WTC11 (cell line): ENCODE measurements around the gene GSX1.
"Not testable (repeated sequence)": the region's sequence is repeated elsewhere in the genome, so short reads cannot be mapped to it uniquely, and the experiment has no call there.

ENCODE experiments used
- AFF4 ChIP-seq: sonication (generic); formaldehyde crosslinking; IDR thresholded peaks from 2 replicates; pipeline ENCODE4 v1.8.1; 2023; ENCODE audit warnings: mild to moderate bottlenecking, missing genetic modification reagents, borderline replicate concordance
- ATF1 ChIP-seq: sonication (generic); formaldehyde crosslinking; IDR thresholded peaks from 2 replicates; pipeline ENCODE4 v1.8.1; 2023; ENCODE audit warnings: mild to moderate bottlenecking, moderate library complexity, missing genetic modification reagents
- CTCF ChIP-seq: fragments of 200-600 bp; IDR thresholded peaks from 2 replicates; pipeline ENCODE4 v1.8.0; 2022; ENCODE audit warnings: antibody characterized with exemption
- E2F1 ChIP-seq: sonication (generic); formaldehyde crosslinking; IDR thresholded peaks from 2 replicates; pipeline ENCODE4 v1.8.0; 2022; ENCODE audit warnings: mild to moderate bottlenecking, missing genetic modification reagents
- ETV6 ChIP-seq: sonication (generic); formaldehyde crosslinking; IDR thresholded peaks from 2 replicates; pipeline ENCODE4 v1.8.1; 2022; ENCODE audit warnings: mild to moderate bottlenecking, missing genetic modification reagents
- JUN ChIP-seq: sonication (generic); formaldehyde crosslinking; IDR thresholded peaks from 2 replicates; pipeline ENCODE4 v1.8.0; 2023; ENCODE audit warnings: mild to moderate bottlenecking, missing genetic modification reagents
- OVOL2 ChIP-seq: fragments of 250-450 bp; sonication (Bioruptor Pico); IDR thresholded peaks from 2 replicates; pipeline ENCODE4 v1.9.0; 2021; ENCODE audit warnings: mild to moderate bottlenecking, borderline replicate concordance
- PRDM15 ChIP-seq: sonication (generic); formaldehyde crosslinking; IDR thresholded peaks from 2 replicates; pipeline ENCODE4 v1.8.0; 2022; ENCODE audit warnings: missing genetic modification reagents
- SP1 ChIP-seq: sonication (generic); formaldehyde crosslinking; conservative IDR thresholded peaks from 2 replicates; pipeline ENCODE4 v1.8.1; 2022; ENCODE audit warnings: missing genetic modification reagents
- ZNF121 ChIP-seq: sonication (generic); formaldehyde crosslinking; IDR thresholded peaks from 2 replicates; pipeline ENCODE4 v1.8.0; 2023; ENCODE audit warnings: missing genetic modification reagents
- ZNF232 ChIP-seq: sonication (generic); formaldehyde crosslinking; IDR thresholded peaks from 2 replicates; pipeline ENCODE4 v1.8.0; 2022; ENCODE audit warnings: mild to moderate bottlenecking, missing genetic modification reagents
- ZNF423 ChIP-seq: fragments of 250-450 bp; sonication (Bioruptor Pico); IDR thresholded peaks from 2 replicates; pipeline ENCODE4 v2.1.2; 2022; ENCODE audit warnings: mild to moderate bottlenecking, moderate library complexity
- TF ChIP-seq, protein P1 (sequence below): sonication (generic); formaldehyde crosslinking; conservative IDR thresholded peaks from 2 replicates; pipeline ENCODE4 v1.8.1; 2023; ENCODE audit warnings: mild to moderate bottlenecking, low read depth, missing genetic modification reagents, moderate library complexity
- TF ChIP-seq, protein P2 (sequence below): sonication (generic); formaldehyde crosslinking; IDR thresholded peaks from 2 replicates; pipeline ENCODE4 v1.8.0; 2022; ENCODE audit warnings: mild to moderate bottlenecking, missing genetic modification reagents

DNA sequence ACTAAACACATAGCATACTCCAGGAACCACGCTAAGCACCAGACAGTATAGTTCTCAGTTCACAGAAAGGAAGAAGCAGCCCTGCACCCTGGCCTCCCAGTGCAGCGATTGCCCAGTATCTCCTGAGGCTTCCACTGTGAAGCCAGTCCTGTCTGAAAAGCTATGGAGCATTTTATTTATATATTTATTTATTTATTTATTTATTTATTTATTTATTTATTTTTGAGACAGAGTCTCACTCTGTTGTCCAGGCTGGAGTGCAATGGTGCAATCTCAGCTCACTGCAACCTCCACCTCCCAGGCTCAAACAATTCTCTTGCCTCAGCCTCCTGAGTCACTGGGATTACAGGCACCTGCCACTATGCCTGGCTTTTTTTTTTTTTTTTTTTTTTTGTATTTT lies 25.5 kb downstream of the GSX1 start:
- TF ChIP-seq CTCF; JUN (CRISPR knock-in tag); ETV6 (CRISPR knock-in tag); SP1 (CRISPR knock-in tag); PRDM15; E2F1; ATF1 (CRISPR knock-in tag); ZNF423 (CRISPR knock-in tag); ZNF121 (CRISPR knock-in tag); AFF4 (CRISPR knock-in tag); OVOL2 (CRISPR knock-in tag); ZNF232 (CRISPR knock-in tag): not testable (repeated sequence)
- TF ChIP-seq, protein P1, sequence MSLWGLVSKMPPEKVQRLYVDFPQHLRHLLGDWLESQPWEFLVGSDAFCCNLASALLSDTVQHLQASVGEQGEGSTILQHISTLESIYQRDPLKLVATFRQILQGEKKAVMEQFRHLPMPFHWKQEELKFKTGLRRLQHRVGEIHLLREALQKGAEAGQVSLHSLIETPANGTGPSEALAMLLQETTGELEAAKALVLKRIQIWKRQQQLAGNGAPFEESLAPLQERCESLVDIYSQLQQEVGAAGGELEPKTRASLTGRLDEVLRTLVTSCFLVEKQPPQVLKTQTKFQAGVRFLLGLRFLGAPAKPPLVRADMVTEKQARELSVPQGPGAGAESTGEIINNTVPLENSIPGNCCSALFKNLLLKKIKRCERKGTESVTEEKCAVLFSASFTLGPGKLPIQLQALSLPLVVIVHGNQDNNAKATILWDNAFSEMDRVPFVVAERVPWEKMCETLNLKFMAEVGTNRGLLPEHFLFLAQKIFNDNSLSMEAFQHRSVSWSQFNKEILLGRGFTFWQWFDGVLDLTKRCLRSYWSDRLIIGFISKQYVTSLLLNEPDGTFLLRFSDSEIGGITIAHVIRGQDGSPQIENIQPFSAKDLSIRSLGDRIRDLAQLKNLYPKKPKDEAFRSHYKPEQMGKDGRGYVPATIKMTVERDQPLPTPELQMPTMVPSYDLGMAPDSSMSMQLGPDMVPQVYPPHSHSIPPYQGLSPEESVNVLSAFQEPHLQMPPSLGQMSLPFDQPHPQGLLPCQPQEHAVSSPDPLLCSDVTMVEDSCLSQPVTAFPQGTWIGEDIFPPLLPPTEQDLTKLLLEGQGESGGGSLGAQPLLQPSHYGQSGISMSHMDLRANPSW (CRISPR knock-in tag) = not testable (repeated sequence)
- TF ChIP-seq, protein P2, sequence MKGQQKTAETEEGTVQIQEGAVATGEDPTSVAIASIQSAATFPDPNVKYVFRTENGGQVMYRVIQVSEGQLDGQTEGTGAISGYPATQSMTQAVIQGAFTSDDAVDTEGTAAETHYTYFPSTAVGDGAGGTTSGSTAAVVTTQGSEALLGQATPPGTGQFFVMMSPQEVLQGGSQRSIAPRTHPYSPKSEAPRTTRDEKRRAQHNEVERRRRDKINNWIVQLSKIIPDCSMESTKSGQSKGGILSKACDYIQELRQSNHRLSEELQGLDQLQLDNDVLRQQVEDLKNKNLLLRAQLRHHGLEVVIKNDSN (CRISPR knock-in tag) = not testable (repeated sequence)
